Naive thymus-derived CD4-positive, alpha-beta T cell (primary cell): ENCODE measurements around the gene EIF4H. TPM values are rescaled to one million over a fixed set of nuclear protein-coding genes. Genes with fewer than 3 reads are reported as not detected.
A peak's percentile ranks its signal among the peaks of the same experiment; 100 is the strongest.

Experiments
- ATAC-seq: fragments of 150-1000 bp; cut with Tn5 transposase; 2 replicates; pipeline ENCODE4 v1.10.0; 2021; ENCODE audit warnings: mild to moderate bottlenecking, moderate library complexity
- CTCF ChIA-PET: fragments of 350-600 bp; sonication (Branson Sonifier 250); formaldehyde crosslinking; loops from one replicate; lab custom pipeline; 2021; ENCODE audit warnings: antibody characterized with exemption; lab: Charles Lee
- POLR2A ChIA-PET: fragments of 350-600 bp; sonication (Branson Sonifier 250); formaldehyde crosslinking; loops from one replicate; lab custom pipeline; 2021; ENCODE audit warnings: antibody characterized with exemption, inconsistent platforms; lab: Charles Lee
- DNase-seq, 9 donors: peaks; one replicate each; pipeline versions ENCODE4 v3.0.0 to v3.0.0-alpha.2; 2020 to 2022; ENCODE audit warnings: mixed read lengths in 1 of 9
- H3K27ac ChIP-seq: one replicate; pipeline ENCODE4 v1.7.0; 2013; ENCODE audit warnings: mild to moderate bottlenecking, low read depth, low read length, moderate library complexity
- H3K27me3 ChIP-seq, 2 donors: one replicate each; pipeline ENCODE4 v1.7.0; 2013; ENCODE audit warnings: low read length in 2 of 2, mild to moderate bottlenecking in 2 of 2, moderate library complexity in 2 of 2; ENCODE audit not compliant: control insufficient read depth in 2 of 2, insufficient read depth in 2 of 2
- H3K36me3 ChIP-seq, 3 experiments: 1 replicate in 2 of 3; 2 replicates in 1 of 3; pipeline ENCODE4 v1.7.0; 2013; ENCODE audit warnings: low read length in 3 of 3, mild to moderate bottlenecking in 3 of 3, moderate library complexity in 1 of 3; ENCODE audit not compliant: insufficient read depth in 3 of 3, control insufficient read depth in 2 of 3
- H3K4me1 ChIP-seq, 2 donors: one replicate each; pipeline ENCODE4 v1.7.0; 2013; ENCODE audit warnings: low read length in 2 of 2, mild to moderate bottlenecking in 2 of 2, moderate library complexity in 1 of 2; ENCODE audit not compliant: control insufficient read depth in 2 of 2, insufficient read depth in 2 of 2
- H3K4me3 ChIP-seq: 2 replicates; pipeline ENCODE4 v1.7.0; 2013; ENCODE audit warnings: mild to moderate bottlenecking, low read length
- H3K9me3 ChIP-seq, 3 experiments: 1 replicate in 2 of 3; 2 replicates in 1 of 3; pipeline ENCODE4 v1.7.0; 2013; ENCODE audit warnings: low read length in 3 of 3; ENCODE audit not compliant: control insufficient read depth in 2 of 3
- H3K27ac Mint-ChIP-seq, 9 donors: one replicate each; pipeline ENCODE4 v1.8.0; 2020 to 2022; ENCODE audit warnings: mixed read lengths in 9 of 9, mild to moderate bottlenecking in 8 of 9, moderate library complexity in 5 of 9, inconsistent platforms in 2 of 9
- H3K27me3 Mint-ChIP-seq, 5 donors: one replicate each; pipeline ENCODE4 v1.8.0; 2021 to 2022; ENCODE audit warnings: mixed read lengths in 5 of 5, mild to moderate bottlenecking in 1 of 5
- H3K36me3 Mint-ChIP-seq, 5 donors: one replicate each; pipeline ENCODE4 v1.8.0; 2020 to 2022; ENCODE audit warnings: mixed read lengths in 5 of 5, mild to moderate bottlenecking in 3 of 5, inconsistent platforms in 1 of 5
- H3K4me1 Mint-ChIP-seq, 7 donors: one replicate each; pipeline ENCODE4 v1.8.0; 2020 to 2022; ENCODE audit warnings: mixed read lengths in 7 of 7, mild to moderate bottlenecking in 3 of 7, inconsistent platforms in 1 of 7
- H3K4me3 Mint-ChIP-seq, 10 donors: one replicate each; pipeline ENCODE4 v1.8.0; 2020 to 2022; ENCODE audit warnings: mild to moderate bottlenecking in 10 of 10, mixed read lengths in 10 of 10, moderate library complexity in 6 of 10, inconsistent platforms in 2 of 10
- H3K9me3 Mint-ChIP-seq, 11 donors: one replicate each; pipeline ENCODE4 v1.8.0; 2020 to 2022; ENCODE audit warnings: mixed read lengths in 11 of 11, mild to moderate bottlenecking in 4 of 11, inconsistent platforms in 1 of 11, moderate library complexity in 1 of 11
- intact Hi-C, 2 donors: fragments of 100-400 bp; cut with micrococcal nuclease; formaldehyde crosslinking; loops; one replicate each; pipeline ENCODE4 v1.15.1; 2023
- polyA plus RNA-seq, 2 donors: library from polyadenylated mRNA; unstranded; fragments of 300-500 nt; fragmentation: Illumina TruSeq; gene quantifications; one replicate each; pipeline ENCODE4 v1.2.3, GENCODE V29; 2021
- total RNA-seq, 6 experiments: library from RNA in 5 of 6; stranded (reverse) in 5 of 6; gene quantifications; 1 replicate in 5 of 6; 2 replicates in 1 of 6; pipeline ENCODE4 v1.2.3 and lab custom pipeline; 2021 to 2026

The EIF4H gene
- total and polyA plus RNA-seq, 7 experiments from 2014 or later = 163 to 284 (median 246) TPM

GRCh38 chr7:74138945-74139843 lies 35.0 kb upstream of the EIF4H start:
- Mint-ChIP-seq H3K9me3 (peaks cover 0 to 1% (median 0%) of the 10 kb centered on the region in 11 donors), H3K36me3 (no peaks in the 10 kb centered on the region), H3K27me3 (peaks cover 0 to 3% (median 0%) of the 10 kb centered on the region in 5 donors), H3K27ac (peak overlapping the region in 1 of 9 donors; percentile 52), H3K4me3 (no peak overlapping the region), H3K4me1 (peaks cover 0 to 10% (median 0%) of the 10 kb centered on the region in 7 donors)
- H3K4me3 ChIP-seq = no peak overlapping the region
- no peaks in the 10 kb centered on the region for H3K9me3 ChIP-seq
- H3K27me3 ChIP-seq = no peaks in the 10 kb centered on the region
- CTCF ChIA-PET = no interaction called here
- intact Hi-C loops = no loop called here
- POLR2A ChIA-PET = no interaction called here
- DNase-seq = no peak
- ATAC-seq = no peak
- no peak overlapping the region for H3K27ac ChIP-seq
- no peaks in the 10 kb centered on the region for H3K4me1 ChIP-seq
- no peaks in the 10 kb centered on the region for H3K36me3 ChIP-seq

DNA sequence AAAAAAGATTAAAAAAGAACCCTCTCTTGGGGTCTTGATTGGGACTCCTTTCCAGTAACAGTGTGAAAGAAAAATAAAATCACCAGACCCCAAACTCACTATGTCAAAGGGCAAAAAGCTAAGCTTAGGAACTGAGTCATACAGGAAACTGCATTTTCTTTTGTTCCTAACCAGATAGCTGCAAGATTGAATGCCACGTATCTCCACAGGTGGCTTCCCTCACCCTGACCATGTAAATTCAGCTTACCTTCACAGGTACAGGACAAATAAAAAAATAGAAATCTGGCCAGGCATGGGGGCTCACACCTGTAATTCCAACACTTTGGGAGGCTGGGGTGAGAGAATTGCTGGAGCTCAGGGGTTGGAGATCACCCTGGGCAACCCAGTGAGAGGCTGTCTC lies 32.5 kb upstream of the EIF4H start:
- H3K9me3 ChIP-seq = peaks cover 0 to 3% (median 0%) of the 10 kb centered on the region in 3 experiments
- POLR2A ChIA-PET = no interaction called here
- no peak for DNase-seq
- H3K4me3 ChIP-seq = no peak overlapping the region
- Mint-ChIP-seq H3K27ac (no peak overlapping the region), H3K27me3 (peaks cover 0 to 5% (median 0%) of the 10 kb centered on the region in 5 donors), H3K9me3 (peaks cover 0 to 10% (median 4%) of the 10 kb centered on the region in 11 donors), H3K4me1 (peaks cover 0 to 3% (median 0%) of the 10 kb centered on the region in 7 donors), H3K36me3 (peaks cover 0 to 5% (median 3%) of the 10 kb centered on the region in 5 donors), H3K4me3 (no peak overlapping the region)
- intact Hi-C loops = no loop called here
- no peak overlapping the region for H3K27ac ChIP-seq
- no peaks in the 10 kb centered on the region for H3K36me3 ChIP-seq
- no peaks in the 10 kb centered on the region for H3K27me3 ChIP-seq
- CTCF ChIA-PET = interaction anchor here (0.5 to 0.6 kb wide), 2 partner anchors 10 to 36 kb away, joined by 3 to 4 read pairs; no protein-coding TSS in a partner anchor
- ATAC-seq = no peak
- no peaks in the 10 kb centered on the region for H3K4me1 ChIP-seq

GRCh38 chr7:74143383-74143782 lies 30.8 kb upstream of the EIF4H start:
- intact Hi-C loops = no loop called here
- Histone ChIP-seq H3K36me3 (no peaks in the 10 kb centered on the region), H3K4me3 (no peak overlapping the region), H3K27ac (no peak overlapping the region), H3K9me3 (peaks cover 0 to 3% (median 0%) of the 10 kb centered on the region in 3 experiments), H3K4me1 (no peaks in the 10 kb centered on the region), H3K27me3 (no peaks in the 10 kb centered on the region)
- peaks cover 0 to 5% (median 3%) of the 10 kb centered on the region in 5 donors for H3K36me3 Mint-ChIP-seq
- POLR2A ChIA-PET = interaction anchor here (0.7 kb wide), 1 partner anchor 16 kb away, joined by 3 read pairs; no protein-coding TSS in a partner anchor
- H3K4me1 Mint-ChIP-seq = peaks cover 0 to 3% (median 0%) of the 10 kb centered on the region in 7 donors
- no peak overlapping the region for H3K27ac Mint-ChIP-seq
- peaks cover 0 to 10% (median 4%) of the 10 kb centered on the region in 11 donors for H3K9me3 Mint-ChIP-seq
- ATAC-seq (no peak), DNase-seq (no peak)
- no peak overlapping the region for H3K4me3 Mint-ChIP-seq
- peaks cover 0 to 5% (median 0%) of the 10 kb centered on the region in 5 donors for H3K27me3 Mint-ChIP-seq
- CTCF ChIA-PET = no interaction called here

GRCh38 chr7:74148491-74148890 lies 25.7 kb upstream of the EIF4H start:
- no peak overlapping the region for H3K27ac ChIP-seq
- Mint-ChIP-seq H3K4me1 (no peaks in the 10 kb centered on the region), H3K36me3 (peaks cover 0 to 5% (median 3%) of the 10 kb centered on the region in 5 donors), H3K4me3 (no peak overlapping the region), H3K9me3 (peaks cover 0 to 10% (median 4%) of the 10 kb centered on the region in 11 donors), H3K27ac (no peak overlapping the region), H3K27me3 (peaks cover 0 to 4% (median 0%) of the 10 kb centered on the region in 5 donors)
- H3K27me3 ChIP-seq = no peaks in the 10 kb centered on the region
- ATAC-seq (no peak), DNase-seq (no peak)
- POLR2A ChIA-PET = no interaction called here
- peaks cover 0 to 3% (median 0%) of the 10 kb centered on the region in 3 experiments for H3K9me3 ChIP-seq
- intact Hi-C loops = no loop called here
- CTCF ChIA-PET = no interaction called here
- H3K36me3 ChIP-seq = no peaks in the 10 kb centered on the region
- H3K4me3 ChIP-seq = no peak overlapping the region
- no peaks in the 10 kb centered on the region for H3K4me1 ChIP-seq

DNA sequence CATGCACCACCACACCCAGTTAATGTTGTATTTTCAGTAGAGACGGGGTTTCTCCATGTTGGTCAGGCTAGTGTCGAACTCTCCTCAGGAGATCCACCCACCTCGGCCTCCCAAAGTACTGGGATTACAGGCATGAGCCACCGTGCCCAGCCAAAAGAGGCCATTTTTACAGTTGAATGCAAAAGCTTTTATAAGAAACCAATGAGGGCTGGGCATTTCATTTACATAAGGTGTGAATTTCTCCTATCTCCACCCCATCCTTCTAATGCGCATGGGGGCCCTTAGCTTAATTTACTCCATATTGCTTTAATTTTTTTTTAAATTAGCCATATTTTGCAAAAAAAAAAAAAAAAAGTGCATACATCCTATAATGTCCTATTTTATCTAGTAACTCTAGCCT lies 25.1 kb upstream of the EIF4H start:
- H3K27ac Mint-ChIP-seq = peak overlapping the region in 1 of 9 donors; percentile 41
- intact Hi-C loops = no loop called here
- peaks cover 0 to 4% (median 0%) of the 10 kb centered on the region in 5 donors for H3K27me3 Mint-ChIP-seq
- ChIA-PET POLR2A (no interaction called here), CTCF (interaction anchor here (0.7 kb wide), 1 partner anchor 75 kb away, joined by 4 read pairs; no protein-coding TSS in a partner anchor)
- no peak overlapping the region for H3K27ac ChIP-seq
- no peaks in the 10 kb centered on the region for H3K27me3 ChIP-seq
- H3K9me3 Mint-ChIP-seq = peaks cover 0 to 10% (median 4%) of the 10 kb centered on the region in 11 donors
- H3K4me1 ChIP-seq = no peaks in the 10 kb centered on the region
- H3K4me3 ChIP-seq = no peak overlapping the region
- no peaks in the 10 kb centered on the region for H3K36me3 ChIP-seq
- no peak overlapping the region for H3K4me3 Mint-ChIP-seq
- no peaks in the 10 kb centered on the region for H3K4me1 Mint-ChIP-seq
- H3K9me3 ChIP-seq = peaks cover 0 to 3% (median 0%) of the 10 kb centered on the region in 3 experiments
- ATAC-seq (no peak), DNase-seq (no peak)
- peaks cover 0 to 5% (median 3%) of the 10 kb centered on the region in 5 donors for H3K36me3 Mint-ChIP-seq

- no peak overlapping the region for H3K4me3 ChIP-seq
- H3K27ac ChIP-seq = no peak overlapping the region
- no peaks in the 10 kb centered on the region for H3K36me3 ChIP-seq
- POLR2A ChIA-PET = no interaction called here
- intact Hi-C loops = no loop called here
- CTCF ChIA-PET = interaction anchor here (0.7 kb wide), 1 partner anchor 76 kb away, joined by 4 read pairs; no protein-coding TSS in a partner anchor
- Mint-ChIP-seq H3K9me3 (peaks cover 0 to 10% (median 4%) of the 10 kb centered on the region in 11 donors), H3K4me3 (no peak overlapping the region), H3K27me3 (peaks cover 0 to 4% (median 0%) of the 10 kb centered on the region in 5 donors), H3K36me3 (peaks cover 0 to 5% (median 3%) of the 10 kb centered on the region in 5 donors), H3K27ac (no peak overlapping the region), H3K4me1 (no peaks in the 10 kb centered on the region)
- ATAC-seq (no peak), DNase-seq (no peak)
- H3K27me3 ChIP-seq = no peaks in the 10 kb centered on the region
- H3K9me3 ChIP-seq = peaks cover 0 to 3% (median 0%) of the 10 kb centered on the region in 3 experiments
- H3K4me1 ChIP-seq = no peaks in the 10 kb centered on the region
Observed at GRCh38 chr7:74149603-74150002, 24.6 kb upstream of the EIF4H start.
